ENCODE results near the gene TAPT1.

GRCh38 chr4:16192057-16192456, 34.2 kb downstream of the TAPT1 start:
- no peak for TF ChIP-seq NONO (IDR thresholded peaks at IDR 0.05)
- no peak for TF ChIP-seq NONO (CRISPR knock-in tag; conservative IDR thresholded peaks at IDR 0.05)
- no peak for TF ChIP-seq SCMH1 (CRISPR knock-in tag; IDR thresholded peaks at IDR 0.05; ENCODE audit: borderline replicate concordance)
- TF ChIP-seq ARHGAP35 (CRISPR knock-in tag; IDR thresholded peaks at IDR 0.05; ENCODE audit: borderline replicate concordance), result no peak
- no peak for TF ChIP-seq NFATC3 (CRISPR knock-in tag; IDR thresholded peaks at IDR 0.05)
- TF ChIP-seq, protein P1, sequence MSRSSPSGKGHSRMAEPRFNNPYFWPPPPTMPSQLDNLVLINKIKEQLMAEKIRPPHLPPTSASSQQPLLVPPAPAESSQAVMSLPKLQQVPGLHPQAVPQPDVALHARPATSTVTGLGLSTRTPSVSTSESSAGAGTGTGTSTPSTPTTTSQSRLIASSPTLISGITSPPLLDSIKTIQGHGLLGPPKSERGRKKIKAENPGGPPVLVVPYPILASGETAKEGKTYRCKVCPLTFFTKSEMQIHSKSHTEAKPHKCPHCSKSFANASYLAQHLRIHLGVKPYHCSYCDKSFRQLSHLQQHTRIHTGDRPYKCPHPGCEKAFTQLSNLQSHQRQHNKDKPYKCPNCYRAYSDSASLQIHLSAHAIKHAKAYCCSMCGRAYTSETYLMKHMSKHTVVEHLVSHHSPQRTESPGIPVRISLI (CRISPR knock-in tag; IDR thresholded peaks at IDR 0.05; ENCODE audit: borderline replicate concordance), result no peak

Measured in HepG2 (cell line).